GM21526 (cell line): ENCODE results near the gene B3GALT6.
A peak's percentile ranks its signal among the peaks of the same experiment; 100 is the strongest.

Experiments used
- ATAC-seq: cut with Tn5 transposase; IDR thresholded peaks from one replicate; pipeline ENCODE4 v1.9.1; 2021; ENCODE audit warnings: moderate library complexity; ENCODE audit not compliant: unreplicated experiment, low FRiP score

B3GALT6 gene

DNA sequence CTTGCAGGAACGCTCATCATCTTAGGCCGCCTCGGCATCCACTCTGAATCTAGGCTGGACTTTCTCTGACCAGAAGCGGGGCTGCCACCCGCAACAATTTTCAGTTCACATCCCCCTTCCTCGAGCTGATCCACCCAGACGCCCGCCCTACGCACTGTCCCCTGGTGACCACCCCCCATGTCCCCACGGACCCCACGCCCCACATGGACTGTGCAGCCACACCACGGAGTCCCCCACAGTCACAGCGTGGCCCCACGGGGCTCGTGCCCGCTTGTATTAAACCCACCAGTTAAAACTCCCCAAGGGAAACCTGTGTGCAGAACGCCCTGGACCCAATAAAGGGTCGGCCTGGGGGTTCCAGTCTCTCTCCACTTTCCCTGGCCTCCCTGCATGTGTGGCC, 27.5 kb downstream of the B3GALT6 start:
- ATAC-seq, result no peak

DNA sequence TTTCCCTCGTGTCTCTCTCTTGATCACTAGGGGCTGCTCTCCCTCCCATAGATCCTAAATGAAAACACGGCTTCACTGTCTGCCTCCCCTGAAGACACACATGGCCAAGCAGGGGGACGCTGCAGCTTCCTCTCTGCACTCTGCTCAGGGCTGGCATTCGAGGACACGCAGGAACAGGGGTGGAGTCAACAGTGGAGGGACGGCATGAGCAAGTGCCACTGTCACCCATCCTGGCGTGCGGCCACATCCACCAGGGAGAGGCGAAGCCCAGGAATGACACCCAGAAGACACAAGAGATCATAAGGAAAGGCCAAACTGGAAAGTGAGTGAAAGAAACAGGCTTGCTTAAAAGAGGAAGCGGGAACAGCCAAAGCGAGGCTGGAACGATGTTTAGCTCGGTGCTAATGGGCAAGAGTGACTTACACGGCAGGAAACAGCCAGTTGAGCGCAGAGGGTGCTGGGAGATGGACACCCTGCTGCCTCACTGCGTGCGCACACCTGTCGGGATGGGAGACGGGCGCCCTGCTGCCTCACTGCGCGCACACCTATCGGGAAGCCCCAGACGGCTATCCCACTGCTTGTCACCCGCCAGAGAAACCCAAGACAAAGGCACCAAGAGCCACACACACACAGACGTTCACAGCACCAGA, 28.0 kb downstream of the B3GALT6 start:
- no peak for ATAC-seq

- no peak for ATAC-seq
Observed at GRCh38 chr1:1260843-1261560, 29.0 kb downstream of the B3GALT6 start.

DNA sequence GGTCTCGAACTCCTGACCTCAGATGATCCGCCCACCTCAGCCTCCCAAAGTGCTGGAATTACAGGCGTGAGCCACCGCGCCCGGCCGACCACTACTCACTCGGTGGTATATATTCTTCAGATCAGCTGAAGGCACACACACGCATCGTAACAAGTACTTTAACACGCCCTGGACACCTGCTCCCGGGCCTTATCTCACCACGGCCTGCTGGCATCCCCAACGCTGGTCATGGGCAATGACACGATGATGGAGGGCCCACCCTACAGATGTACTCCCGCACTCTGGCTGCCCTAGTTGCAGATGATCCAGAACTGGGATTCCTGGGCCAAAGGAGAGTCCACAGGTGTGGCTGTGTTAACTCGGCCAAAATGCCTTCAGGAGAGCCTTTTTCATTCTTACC, 30.0 kb downstream of the B3GALT6 start:
- ATAC-seq, result no peak

- ATAC-seq, result no peak
Observed at GRCh38 chr1:1262758-1263157, 30.7 kb downstream of the B3GALT6 start.

DNA sequence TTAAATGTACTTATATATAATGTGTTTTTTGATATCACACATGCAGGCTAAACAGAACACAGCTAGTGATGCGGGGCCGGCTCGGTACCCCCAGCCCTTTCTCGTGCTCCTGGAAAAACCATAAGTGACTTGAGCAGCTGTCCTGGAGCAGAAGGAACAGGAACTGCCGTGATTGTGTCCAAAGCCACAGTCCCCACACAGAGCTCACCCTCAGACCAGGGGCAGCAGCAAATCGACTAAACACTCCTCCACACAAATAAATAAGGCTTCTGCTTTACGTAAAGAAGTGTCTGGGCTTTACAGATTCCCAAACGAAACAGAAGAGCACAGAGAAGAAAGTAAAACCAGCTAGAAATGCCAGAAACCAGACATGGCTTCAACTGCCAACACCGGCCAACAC, 32.0 kb downstream of the B3GALT6 start:
- ATAC-seq, result no peak

- no peak for ATAC-seq
Observed at GRCh38 chr1:1264868-1265272, 32.8 kb downstream of the B3GALT6 start.

DNA sequence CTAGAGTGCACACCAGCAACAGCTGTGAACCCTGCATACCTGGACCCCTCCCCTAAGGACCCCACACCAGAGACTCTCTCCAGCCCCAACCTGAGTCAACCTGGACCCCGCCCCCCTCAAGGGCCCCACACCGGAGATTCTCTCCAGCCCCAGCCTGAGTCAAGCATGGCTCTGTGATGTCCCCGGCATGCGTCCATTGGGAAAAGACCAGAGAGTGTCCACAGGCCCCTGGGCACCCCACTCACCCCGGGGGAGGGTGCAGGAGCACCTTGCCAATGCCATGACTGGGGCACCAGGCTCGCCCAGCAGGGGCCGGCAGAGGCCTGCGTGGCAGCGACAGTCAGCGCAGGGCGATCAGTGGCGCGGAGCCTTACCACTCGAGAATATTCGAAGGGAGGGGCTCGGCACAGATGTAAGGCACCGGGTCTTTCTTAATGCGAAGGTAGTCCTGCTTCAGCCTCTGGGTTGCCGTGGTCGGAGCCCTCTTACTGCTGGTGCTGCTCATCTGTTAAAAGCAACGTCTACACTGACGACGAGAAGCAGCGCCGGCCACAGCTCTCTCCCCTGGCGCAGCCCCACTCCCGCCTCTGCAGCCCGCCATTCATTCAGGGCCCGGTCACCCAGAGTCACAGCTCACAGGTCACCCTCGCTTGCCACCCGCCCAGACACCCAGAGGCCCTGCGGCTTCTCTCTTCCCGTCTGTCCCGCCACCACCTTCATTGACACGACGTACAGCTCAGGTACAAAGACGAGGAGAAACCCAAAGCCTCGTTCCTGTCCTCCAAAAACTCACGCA, 35.6 kb downstream of the B3GALT6 start:
- ATAC-seq, result no peak

DNA sequence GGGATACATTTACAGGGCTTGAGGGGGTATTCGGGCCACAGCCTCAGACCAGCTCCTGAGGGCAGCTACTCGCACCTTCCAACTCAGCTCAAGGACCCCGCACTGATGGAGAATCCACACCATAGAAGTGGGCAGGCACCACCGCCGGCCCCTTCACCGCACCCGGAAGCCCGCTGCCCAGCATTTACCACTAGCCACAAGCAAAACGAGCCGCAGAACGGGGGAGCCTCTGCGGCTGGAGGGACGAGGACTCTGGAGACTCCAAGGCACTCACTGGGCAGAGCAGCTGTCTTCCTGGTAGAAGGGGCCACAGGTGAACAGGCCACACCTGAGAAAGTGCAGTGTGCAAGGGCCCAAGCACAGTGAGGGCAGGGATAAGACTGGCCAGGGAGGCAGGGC, 36.2 kb downstream of the B3GALT6 start:
- no peak for ATAC-seq

DNA sequence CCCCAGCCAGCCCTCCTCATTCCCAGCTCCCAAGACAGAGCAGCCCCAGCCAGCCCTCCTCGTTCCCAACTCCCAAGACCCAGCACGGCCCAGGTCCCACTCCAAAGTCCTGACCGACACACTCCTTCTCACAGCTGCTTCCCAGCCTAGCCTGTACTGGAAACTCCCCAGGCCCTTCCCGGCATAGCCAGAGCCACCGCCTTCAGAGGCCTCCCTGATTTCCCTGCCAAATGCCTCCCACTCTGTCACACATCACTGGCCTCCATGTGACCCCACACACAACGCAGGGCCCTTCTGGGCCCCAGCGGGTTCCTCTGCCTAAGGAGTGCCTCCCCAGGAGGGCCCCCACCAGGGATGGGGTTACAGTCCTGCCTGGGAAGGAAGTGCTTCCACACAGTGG, 38.8 kb downstream of the B3GALT6 start:
- no peak for ATAC-seq

GRCh38 chr1:1272341-1273208, 40.5 kb downstream of the B3GALT6 start:
- no peak for ATAC-seq

GRCh38 chr1:1273209-1273511, 41.1 kb downstream of the B3GALT6 start:
- ATAC-seq, result peak; percentile 8

DNA sequence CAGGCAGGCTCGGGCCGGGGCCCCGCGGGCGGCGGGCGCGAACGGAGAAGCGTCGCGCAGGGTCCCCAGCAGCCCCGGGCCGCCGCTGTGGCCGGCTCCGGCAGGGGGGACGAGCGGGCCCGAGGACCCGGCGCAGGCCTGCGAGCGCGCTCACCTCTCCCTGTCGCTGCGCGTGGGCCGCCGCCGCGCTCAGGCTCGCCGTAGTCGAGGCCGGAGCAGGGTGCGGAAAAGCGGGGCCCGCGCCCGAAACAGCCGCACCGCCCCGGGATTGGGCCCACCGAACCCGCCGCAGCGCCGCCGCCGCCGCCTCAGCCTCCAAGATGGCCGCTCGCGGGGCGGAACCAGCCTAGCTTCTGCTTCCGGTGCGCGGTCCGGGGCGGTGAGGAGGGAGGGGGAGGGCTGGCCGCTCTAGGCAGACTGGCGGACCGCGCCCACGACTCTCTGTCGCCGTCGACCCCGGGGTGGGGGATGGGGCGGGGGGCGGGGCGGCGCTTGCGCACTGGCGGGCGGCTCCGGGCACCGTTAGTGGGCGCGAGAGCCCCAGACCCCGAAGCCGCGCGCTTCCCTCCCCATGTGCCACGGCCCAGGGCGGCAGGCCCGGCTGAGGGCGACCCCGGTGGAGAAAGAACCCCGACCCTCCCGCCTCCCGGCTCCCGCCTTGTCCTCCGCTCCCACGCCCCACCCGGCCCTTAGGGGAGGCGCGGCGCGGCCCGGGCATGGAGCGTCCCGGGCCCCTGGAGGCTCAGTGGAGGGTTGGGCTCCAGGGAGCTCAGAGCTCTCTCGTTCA, 41.7 kb downstream of the B3GALT6 start, which contains the start of gene UBE2J2:
Gene UBE2J2 (minus strand): TSS at position 343 of the 787 bp plus-strand sequence. CDS start 5,862 bp downstream, outside the sequence.
- peak; percentile 72 for ATAC-seq

DNA sequence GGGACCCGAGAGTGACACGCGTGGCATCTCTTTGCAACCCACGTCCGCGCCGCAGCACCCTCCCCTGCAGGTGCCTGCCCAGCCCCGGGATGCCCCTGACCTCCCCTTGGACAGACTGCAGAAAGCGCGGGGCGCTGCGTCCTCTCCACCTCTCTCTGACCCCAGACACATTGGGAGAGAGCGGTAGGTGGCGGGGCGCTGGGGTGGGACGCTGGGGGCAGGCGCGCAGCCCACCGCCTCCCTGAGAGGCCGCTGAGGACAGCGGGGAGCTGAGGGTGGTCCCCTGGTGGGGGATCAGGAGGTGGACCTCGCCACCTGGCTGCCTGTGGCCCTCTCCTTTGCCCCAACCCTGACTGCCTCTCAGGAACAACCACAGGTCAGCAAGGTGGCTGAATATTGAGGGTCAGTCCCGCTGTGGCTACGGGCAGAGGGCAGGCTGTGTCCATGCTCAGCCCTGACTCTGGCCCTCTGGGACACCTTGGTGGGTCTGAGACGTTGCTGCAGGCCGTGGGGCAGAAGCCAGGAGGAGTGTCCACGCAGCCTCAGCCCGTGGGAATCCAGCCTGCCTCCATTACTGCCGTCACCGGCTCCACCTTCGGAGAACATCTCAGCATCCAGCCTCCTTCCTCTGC, 42.4 kb downstream of the B3GALT6 start:
- no peak for ATAC-seq

DNA sequence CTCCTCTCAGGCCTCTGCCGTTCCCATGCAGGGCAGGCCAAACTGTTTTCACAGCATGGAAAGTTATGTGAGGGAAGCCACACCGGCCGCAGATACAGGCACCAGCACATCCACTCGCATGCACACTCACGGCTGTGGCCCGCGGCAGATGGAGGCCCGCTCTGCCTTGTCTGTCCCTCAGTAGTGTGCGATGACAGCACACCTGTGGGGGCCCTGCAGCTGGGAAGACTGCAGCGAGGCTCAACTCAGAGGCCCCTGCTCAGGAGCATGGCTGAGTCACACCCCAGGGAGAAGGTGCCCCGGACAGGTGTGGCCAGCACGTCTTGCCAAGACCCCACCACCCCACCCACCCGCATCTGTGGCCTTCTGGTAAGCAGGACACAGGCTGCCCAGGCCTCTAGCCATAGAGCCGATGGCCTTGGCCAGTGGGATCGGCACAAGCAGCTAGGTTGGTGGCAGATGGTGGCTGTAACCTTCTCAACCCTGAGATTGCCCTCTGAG, 42.9 kb downstream of the B3GALT6 start:
- ATAC-seq, result no peak

GRCh38 chr1:1275836-1276235, 43.8 kb downstream of the B3GALT6 start:
- no peak for ATAC-seq

DNA sequence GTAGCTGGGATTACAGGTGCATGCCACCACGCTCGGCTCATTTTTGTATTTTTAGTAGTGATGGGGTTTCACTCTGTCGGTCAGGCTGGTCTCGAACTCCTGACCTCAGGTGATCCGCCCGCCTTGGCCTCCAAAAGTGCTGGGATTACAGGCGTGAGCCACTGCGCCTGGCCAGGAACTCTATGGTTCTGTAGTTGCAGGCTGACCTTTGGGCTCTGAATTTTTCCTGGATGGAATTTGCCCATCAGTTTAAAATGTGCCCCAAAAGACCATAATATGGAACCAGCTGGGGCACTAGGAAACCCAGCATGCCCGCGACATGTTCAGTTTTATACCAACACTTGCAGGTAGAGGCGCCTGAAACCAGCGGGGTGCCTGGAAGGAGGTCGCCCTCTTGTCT, 46.6 kb downstream of the B3GALT6 start:
- no peak for ATAC-seq

- no peak for ATAC-seq
Observed at GRCh38 chr1:1279028-1279427, 47.0 kb downstream of the B3GALT6 start.

DNA sequence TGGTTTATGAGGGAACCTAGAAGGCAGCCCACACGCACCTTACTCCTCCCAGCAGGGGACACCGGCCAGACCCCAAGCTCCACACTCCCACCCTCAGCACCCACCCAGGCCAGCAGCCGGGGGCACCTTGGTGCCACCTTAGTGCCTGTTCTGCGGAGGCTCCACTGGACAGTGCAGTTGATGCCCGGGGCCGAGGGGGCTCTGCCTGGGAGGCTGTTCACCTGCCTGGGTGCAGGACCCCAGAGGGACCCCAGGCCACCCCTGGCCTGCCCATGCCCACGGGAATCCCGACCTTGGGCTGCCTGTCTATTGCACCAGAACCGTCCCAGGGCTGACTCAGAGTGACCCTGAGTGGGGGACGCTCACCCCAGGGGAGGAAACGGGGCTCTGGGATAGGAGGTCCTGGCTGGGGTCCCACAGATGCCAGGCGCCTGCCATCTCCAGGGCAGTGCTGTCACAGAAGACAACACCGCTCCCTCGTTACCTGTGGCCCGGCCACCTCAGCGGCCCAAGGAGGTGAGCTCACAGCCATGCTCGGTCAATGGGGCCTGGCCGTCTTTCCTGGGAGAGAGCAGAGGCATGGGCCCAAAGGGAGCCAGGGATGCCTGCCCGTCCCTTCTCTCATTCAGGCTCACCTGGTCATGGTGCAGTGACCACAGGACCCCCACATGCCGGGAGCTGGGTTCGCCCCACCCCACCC, 48.9 kb downstream of the B3GALT6 start:
- ATAC-seq, result no peak
